GM12878 (cell line): Measurements from ENCODE around the gene ADAMTS18. TPM values are rescaled to one million over a fixed set of nuclear protein-coding genes. Genes with fewer than 3 reads are reported as not detected.

Experiments
- ATAC-seq: fragments of 200-7000 bp; cut with Tn5 transposase; 3 replicates; pipeline ENCODE4 v1.9.1; 2020; ENCODE audit warnings: mild to moderate bottlenecking, moderate library complexity
- BruUV-seq: library from RNA; stranded (reverse); fragments of 400-500 nt; replicated peaks from 2 replicates; lab custom pipeline; 2021; lab: Mats Ljungman, UMichigan
- CTCF ChIA-PET: fragments of 300-600 bp; sonication (Branson Sonifier 250); formaldehyde crosslinking; extraction: SDS; loops from one replicate; lab custom pipeline; 2021; ENCODE audit warnings: inconsistent platforms; lab: Yijun Ruan, JAX
- POLR2A ChIA-PET: fragments of 350-600 bp; formaldehyde crosslinking; extraction: SDS; loops from one replicate; lab custom pipeline; 2021; ENCODE audit warnings: inconsistent platforms; lab: Charles Lee
- RAD21 ChIA-PET: fragments of 300-600 bp; sonication (Branson Sonifier 250); formaldehyde crosslinking; loops from one replicate; lab custom pipeline; 2023; ENCODE audit warnings: antibody characterized with exemption; ENCODE audit not compliant: unreplicated experiment; lab: Charles Lee
- SMC1A ChIA-PET: fragments of 300-600 bp; sonication (Branson Sonifier 250); formaldehyde crosslinking; loops from one replicate; lab custom pipeline; 2023; ENCODE audit not compliant: unreplicated experiment, uncharacterized antibody; lab: Charles Lee
- DNase-seq: peaks from one replicate; pipeline ENCODE4 v3.0.0-alpha.2; 2011; ENCODE audit warnings: low read depth, low spot score
- FAIRE-seq: peaks from 3 replicates; lab custom pipeline; 2011; peaks lifted over from hg19 to GRCh38; lab: Jason Lieb, UNC
- H2AFZ ChIP-seq: 2 replicates; pipeline ENCODE4 v1.6.0; 2011; ENCODE audit warnings: low read depth, low read length, control low read depth; ENCODE audit not compliant: control insufficient read depth
- H3K27ac ChIP-seq: 2 replicates; pipeline ENCODE4 v1.5.1; 2011; ENCODE audit warnings: control low read depth; ENCODE audit not compliant: control insufficient read depth, insufficient read depth
- H3K27me3 ChIP-seq, 2 experiments: replicated peaks in 1 of 2; 2 replicates each; pipeline versions ENCODE4 v1.6.0 to v1.6.1; 2011; ENCODE audit warnings: low read length in 1 of 2; ENCODE audit not compliant: control insufficient read depth in 2 of 2, insufficient read depth in 2 of 2
- H3K36me3 ChIP-seq, 2 experiments: 2 replicates each; pipeline ENCODE4 v1.5.1; 2011; ENCODE audit warnings: low read length in 1 of 2; ENCODE audit not compliant: control insufficient read depth in 2 of 2, insufficient read depth in 2 of 2
- H3K4me1 ChIP-seq: 2 replicates; pipeline ENCODE4 v1.6.1; 2011; ENCODE audit warnings: mild to moderate bottlenecking, low read length, moderate library complexity, mixed read lengths; ENCODE audit not compliant: control insufficient read depth, insufficient read depth
- H3K4me2 ChIP-seq: 2 replicates; pipeline ENCODE4 v1.6.0; 2011; ENCODE audit warnings: control low read depth; ENCODE audit not compliant: control insufficient read depth, insufficient read depth
- H3K4me3 ChIP-seq: fragments of 200-600 bp; sonication (generic); 2 replicates; pipeline ENCODE4 v1.5.1; 2016
- H3K79me2 ChIP-seq: 2 replicates; pipeline ENCODE4 v1.6.0; 2011; ENCODE audit warnings: low read length; ENCODE audit not compliant: control insufficient read depth, insufficient read depth
- H3K9ac ChIP-seq: 2 replicates; pipeline ENCODE4 v1.8.0; 2011; ENCODE audit warnings: low read length, control low read depth, mixed read lengths; ENCODE audit not compliant: control insufficient read depth, insufficient read depth
- H3K9me3 ChIP-seq: replicated peaks from 3 replicates; pipeline ENCODE4 v1.5.1; 2011; ENCODE audit warnings: mild to moderate bottlenecking, low read length; ENCODE audit not compliant: control insufficient read depth, insufficient read depth
- H4K20me1 ChIP-seq: 2 replicates; pipeline ENCODE4 v1.6.0; 2011; ENCODE audit not compliant: control insufficient read depth, insufficient read depth
- ATF7 ChIP-seq: fragments of 450-650 bp; IDR thresholded peaks from 2 replicates; pipeline ENCODE4 v1.6.1; 2016; ENCODE audit warnings: low read depth, mild to moderate bottlenecking
- CBX5 ChIP-seq: sonication (generic); IDR thresholded peaks from 2 replicates; pipeline ENCODE4 v1.6.1; 2016; ENCODE audit warnings: low read depth, moderate library complexity, mild to moderate bottlenecking, inconsistent platforms
- E2F4 ChIP-seq: IDR thresholded peaks from 2 replicates; pipeline ENCODE4 v1.6.1; 2012; ENCODE audit warnings: low read depth, low read length, improper control_type of control experiment
- EED ChIP-seq: sonication (generic); IDR thresholded peaks from 2 replicates; pipeline ENCODE4 v1.6.1; 2016; ENCODE audit warnings: antibody characterized with exemption, low read depth
- FOS ChIP-seq: IDR thresholded peaks from 3 replicates; pipeline ENCODE4 v1.6.1; 2011; ENCODE audit warnings: borderline replicate concordance; ENCODE audit not compliant: insufficient read length; ENCODE audit errors: extremely low read depth
- GABPA ChIP-seq: IDR thresholded peaks from 2 replicates; pipeline ENCODE4 v1.6.1; 2014; ENCODE audit warnings: antibody characterized with exemption, low read depth, mild to moderate bottlenecking, inconsistent platforms
- MYC ChIP-seq: IDR thresholded peaks from 2 replicates; pipeline ENCODE4 v1.6.1; 2011; ENCODE audit warnings: mild to moderate bottlenecking, low read length, moderate library complexity, inconsistent platforms; ENCODE audit not compliant: insufficient read depth, insufficient replicate concordance, insufficient read length, severe bottlenecking
- NBN ChIP-seq: fragments of 450-650 bp; IDR thresholded peaks from 2 replicates; pipeline ENCODE4 v1.6.1; 2016
- PAX5 ChIP-seq: IDR thresholded peaks from 2 replicates; pipeline ENCODE4 v1.6.1; 2011; ENCODE audit warnings: low read depth, low read length, borderline replicate concordance
- RAD21 ChIP-seq: IDR thresholded peaks from 2 replicates; pipeline ENCODE4 v1.6.1; 2011; ENCODE audit warnings: mild to moderate bottlenecking, low read depth, low read length, moderate library complexity; ENCODE audit not compliant: insufficient read depth
- RCOR1 ChIP-seq: conservative IDR thresholded peaks from 2 replicates; pipeline ENCODE4 v1.6.1; 2012; ENCODE audit warnings: low read depth, low read length, improper control_type of control experiment
- RUNX3 ChIP-seq: IDR thresholded peaks from 2 replicates; pipeline ENCODE4 v1.6.1; 2012; ENCODE audit warnings: low read length, inconsistent platforms
- SPI1 ChIP-seq: IDR thresholded peaks from 2 replicates; pipeline ENCODE4 v1.6.1; 2011; ENCODE audit warnings: low read depth, mild to moderate bottlenecking, low read length, moderate library complexity, borderline replicate concordance; ENCODE audit not compliant: insufficient read depth
- USF2 ChIP-seq: IDR thresholded peaks from 2 replicates; pipeline ENCODE4 v1.6.1; 2011; ENCODE audit warnings: low read depth, low read length, improper control_type of control experiment, borderline replicate concordance
- ZBTB4 ChIP-seq: fragments of 450-650 bp; formaldehyde crosslinking; IDR thresholded peaks from 2 replicates; pipeline ENCODE4 v1.4.0; 2022; ENCODE audit warnings: mild to moderate bottlenecking, moderate library complexity
- ZNF207 ChIP-seq: fragments of 450-650 bp; IDR thresholded peaks from 2 replicates; pipeline ENCODE4 v1.6.1; 2014; ENCODE audit warnings: antibody characterized with exemption, mild to moderate bottlenecking, borderline replicate concordance
- ZNF217 ChIP-seq: fragments of 450-650 bp; IDR thresholded peaks from 2 replicates; pipeline ENCODE4 v1.6.1; 2017; ENCODE audit warnings: antibody characterized with exemption, mild to moderate bottlenecking
- WGBS: methylation state at CpG from one replicate; pipeline ENCODE4 v1.1.6; 2016; ENCODE audit warnings: low lambda C conversion rate; ENCODE audit not compliant: insufficient replicate concordance, insufficient coverage; ENCODE audit errors: missing lambda C conversion rate; 5-methylcytosine and 5-hydroxymethylcytosine counted together
- in situ Hi-C: fragments of 300-500 bp; cut with MboI; formaldehyde crosslinking; loops from 9 replicates; pipeline ENCODE4 v1.14.3; 2018; ENCODE audit warnings: mixed read lengths
- intact Hi-C: fragments of 100-400 bp; cut with micrococcal nuclease; formaldehyde crosslinking; loops from one replicate; pipeline ENCODE4 v1.14.2; 2022; ENCODE audit not compliant: unreplicated experiment
- polyA plus RNA-seq, 11 experiments: library from polyadenylated mRNA; depleted of rRNA in 4 of 11; unstranded in 6 of 11; stranded (reverse) in 5 of 11; fragments of >200 nt; fragmentation: Nextera tagmentation in 4 of 11; fragmentation: Illumina TruSeq in 1 of 11; extraction: Ambion mirVana in 4 of 11; extraction: Trizol in 1 of 11; gene quantifications; 1 replicate in 1 of 11; 2 replicates in 10 of 11; pipeline versions ENCODE4 v1.2.1 to v1.2.3, GENCODE V29; 2011 to 2016; ENCODE audit warnings: inconsistent platforms in 2 of 11, missing spikeins in 2 of 11, low read depth in 1 of 11
- total RNA-seq, 4 experiments: library from RNA; depleted of rRNA in 3 of 4; stranded (reverse); fragments of >200 nt in 3 of 4; fragmentation: Illumina TruSeq in 1 of 4; extraction: Trizol in 1 of 4; gene quantifications; 2 replicates each; pipeline versions ENCODE4 v1.2.1 to v1.2.3, GENCODE V29; 2013 to 2021

The ADAMTS18 gene
- total and polyA plus RNA-seq, 10 of the 15 experiments (the other 5 are each of a cell fraction or from before 2014, with no cell fraction given) = not detected

GRCh38 chr16:77238593-77238992, 196.2 kb downstream of the ADAMTS18 start:
- no peak for FAIRE-seq

More at GRCh38 chr16:77238593-77238992, 196.2 kb downstream of the ADAMTS18 start:
- ChIA-PET POLR2A (no interaction called here), SMC1A (interaction anchor here (11.5 kb wide), 1 partner anchor 346 kb away, joined by 108 read pairs; no protein-coding TSS in a partner anchor), CTCF (interaction anchor here (7.3 kb wide), 1 partner anchor 345 kb away, joined by 132 read pairs; no protein-coding TSS in a partner anchor), RAD21 (no interaction called here)
- no peak for ATAC-seq
- H2AFZ ChIP-seq = no peak overlapping the region
- no peaks in the 10 kb centered on the region; a peak in 1 of 4 replicates for H3K27me3 ChIP-seq
- H4K20me1 ChIP-seq = no peaks in the 10 kb centered on the region
- no peak overlapping the region for H3K9ac ChIP-seq
- no peaks in the 10 kb centered on the region for H3K4me1 ChIP-seq
- H3K79me2 ChIP-seq = no peaks in the 10 kb centered on the region
- no peaks in the 10 kb centered on the region for H3K36me3 ChIP-seq
- TF ChIP-seq ATF7 (no peak), RCOR1 (no peak), CBX5 (no peak), PAX5 (no peak), ZNF207 (no peak), E2F4 (no peak), RUNX3 (no peak), EED (no peak), USF2 (no peak), SPI1 (no peak), MYC (no peak), FOS (no peak), ZNF217 (no peak), ZBTB4 (no peak), GABPA (no peak), NBN (no peak), RAD21 (no peak)
- intact Hi-C loops (loop anchor here (2.0 to 10.0 kb wide), 2 partner anchors 212 to 736 kb away; no protein-coding TSS in a partner anchor), in situ Hi-C loops (loop anchor here (5.0 kb wide), 2 partner anchors 139 to 349 kb away; no protein-coding TSS in a partner anchor)
- H3K9me3 ChIP-seq = no peaks in the 10 kb centered on the region
- no peak overlapping the region for H3K4me3 ChIP-seq
- BruUV-seq = no TSS peak
- no peak overlapping the region for H3K27ac ChIP-seq
- 38% methylated on average over 5 of the region's 5 CpGs for WGBS
- H3K4me2 ChIP-seq = no peak overlapping the region
- DNase-seq = no peak
